Fibroblast of peridontal ligament (primary cell): ENCODE results near the gene SPATA21.

ENCODE experiments used
- DNase-seq: peaks from one replicate; pipeline ENCODE4 v3.0.0-alpha.2; 2010; ENCODE audit errors: extremely low read depth

The SPATA21 gene

DNA sequence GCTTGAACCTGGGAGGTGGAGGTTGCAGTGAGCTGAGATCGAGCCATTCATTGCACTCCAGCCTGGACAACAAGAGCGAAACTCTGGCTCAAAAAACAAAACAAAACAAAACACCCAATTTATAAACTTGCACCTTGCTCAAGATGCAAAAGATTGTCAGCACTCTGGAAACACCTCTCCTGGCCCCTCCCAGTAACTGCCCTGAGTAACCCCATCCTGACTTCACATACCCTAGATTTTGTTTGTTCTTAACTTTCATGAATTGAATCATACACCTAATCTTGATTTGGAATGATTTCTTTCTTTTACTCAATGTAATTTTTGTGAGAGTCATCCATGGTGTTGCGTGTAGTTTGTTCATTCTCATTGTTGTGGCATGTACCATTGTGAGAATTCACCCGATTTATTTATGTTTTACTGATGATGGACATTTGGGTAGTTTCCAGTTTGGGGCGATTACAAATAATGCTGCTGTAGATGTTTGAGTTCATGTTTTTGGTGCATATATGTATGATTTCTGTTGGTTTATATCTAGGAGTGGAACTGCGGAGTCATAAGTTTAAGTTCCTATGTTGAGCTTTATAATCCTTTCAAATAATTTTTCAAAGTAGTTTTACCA is 13.7 kb upstream of the SPATA21 start:
- no peak for DNase-seq

DNA sequence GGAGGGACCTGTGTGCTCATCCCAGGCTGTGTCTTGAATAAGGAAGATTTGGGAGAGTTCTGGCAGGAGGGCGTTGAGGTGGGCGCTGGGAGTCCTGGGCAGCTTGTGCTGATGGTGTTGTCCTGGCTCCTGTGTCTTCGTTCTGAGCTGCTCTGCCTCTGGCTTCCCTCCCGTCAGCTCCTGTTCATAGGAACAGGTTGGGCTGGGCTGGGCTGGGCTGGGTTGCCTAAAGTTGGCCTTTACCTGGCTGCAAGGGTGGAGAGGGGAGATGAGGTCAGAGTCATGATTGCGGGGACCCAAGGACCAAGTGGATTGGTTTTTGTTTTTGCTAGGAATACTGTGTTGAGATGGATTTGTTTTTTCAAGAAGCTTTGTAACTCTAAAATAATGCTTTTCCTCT is 12.4 kb upstream of the SPATA21 start:
- DNase-seq: no peak

DNA sequence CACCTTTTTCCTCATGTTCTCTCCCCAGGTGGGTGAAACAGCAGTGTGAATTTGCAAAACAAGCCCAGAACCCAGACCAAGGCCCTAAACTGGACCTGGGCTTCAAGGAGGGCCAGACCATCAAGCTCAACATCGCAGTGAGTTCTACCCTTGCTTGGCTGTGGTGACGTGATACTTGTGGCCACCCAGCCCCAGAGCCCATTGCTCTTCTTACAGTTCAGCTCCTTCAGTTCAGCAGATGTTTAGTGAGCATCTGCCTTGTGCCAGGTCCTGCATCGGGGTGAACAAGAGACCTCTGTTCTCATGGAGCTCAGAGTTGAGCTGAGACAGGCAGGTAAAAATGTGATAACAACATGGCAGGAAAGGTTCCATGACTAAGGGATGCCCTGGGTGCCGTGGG is 11.8 kb upstream of the SPATA21 start:
- no peak for DNase-seq

DNA sequence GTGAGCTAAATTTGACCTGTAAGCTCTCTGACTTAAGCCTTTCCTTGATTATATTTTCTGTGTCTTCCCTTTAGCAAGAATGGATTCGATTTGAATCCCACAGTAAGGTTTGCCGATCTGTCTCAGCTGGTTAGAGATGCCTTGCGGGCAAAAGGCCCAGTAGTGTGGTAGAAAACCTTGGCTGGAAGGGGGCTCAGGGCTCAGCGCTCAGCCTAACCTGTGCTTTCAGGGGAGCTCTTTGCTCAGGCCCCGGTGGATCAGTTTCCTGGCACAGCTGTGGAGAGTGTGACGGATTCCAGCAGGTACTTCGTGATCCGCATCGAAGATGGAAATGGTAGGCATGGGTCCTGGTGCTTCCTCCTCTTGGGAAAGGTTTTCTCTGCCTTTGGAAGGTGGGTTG is 10.4 kb upstream of the SPATA21 start:
- DNase-seq: no peak

DNA sequence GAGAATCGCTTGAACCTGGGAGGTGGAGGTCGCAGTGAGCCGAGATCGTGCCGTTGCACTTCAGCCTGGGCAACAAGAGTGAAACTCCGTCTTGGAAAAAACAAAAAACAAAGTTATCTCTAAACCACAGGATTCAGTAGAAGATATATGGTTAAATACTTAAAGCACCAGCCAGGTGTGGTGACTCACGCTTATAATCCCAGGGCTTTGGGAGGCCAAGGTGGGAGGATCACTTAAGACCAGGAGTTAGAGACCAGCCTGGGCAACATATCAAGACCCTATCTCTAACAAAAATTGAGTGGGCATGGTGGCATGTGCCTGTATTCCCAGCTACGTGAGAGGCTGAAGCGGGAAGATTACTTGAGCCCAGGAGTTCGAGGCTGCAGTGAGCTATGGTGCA is 8.9 kb upstream of the SPATA21 start:
- DNase-seq: no peak

DNA sequence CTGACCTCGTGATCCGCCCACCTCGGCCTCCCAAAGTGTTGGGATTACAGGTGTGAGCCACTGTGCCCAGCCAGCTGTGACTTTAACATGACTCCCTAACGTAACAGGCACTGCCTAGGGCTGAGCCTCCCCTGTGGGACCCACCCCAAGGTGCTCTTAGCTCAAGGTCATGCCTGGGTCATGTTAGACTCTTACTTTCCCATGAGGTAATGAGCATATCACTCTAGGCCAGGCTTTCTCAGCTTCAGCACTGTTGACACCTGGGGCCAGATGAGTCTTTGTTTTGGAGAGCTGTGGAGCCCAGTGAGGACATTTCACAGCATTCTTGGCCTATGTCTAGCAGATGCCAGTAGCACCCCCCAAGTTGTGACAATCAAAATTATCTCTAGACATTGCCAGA is 7.8 kb upstream of the SPATA21 start:
- no peak for DNase-seq

DNA sequence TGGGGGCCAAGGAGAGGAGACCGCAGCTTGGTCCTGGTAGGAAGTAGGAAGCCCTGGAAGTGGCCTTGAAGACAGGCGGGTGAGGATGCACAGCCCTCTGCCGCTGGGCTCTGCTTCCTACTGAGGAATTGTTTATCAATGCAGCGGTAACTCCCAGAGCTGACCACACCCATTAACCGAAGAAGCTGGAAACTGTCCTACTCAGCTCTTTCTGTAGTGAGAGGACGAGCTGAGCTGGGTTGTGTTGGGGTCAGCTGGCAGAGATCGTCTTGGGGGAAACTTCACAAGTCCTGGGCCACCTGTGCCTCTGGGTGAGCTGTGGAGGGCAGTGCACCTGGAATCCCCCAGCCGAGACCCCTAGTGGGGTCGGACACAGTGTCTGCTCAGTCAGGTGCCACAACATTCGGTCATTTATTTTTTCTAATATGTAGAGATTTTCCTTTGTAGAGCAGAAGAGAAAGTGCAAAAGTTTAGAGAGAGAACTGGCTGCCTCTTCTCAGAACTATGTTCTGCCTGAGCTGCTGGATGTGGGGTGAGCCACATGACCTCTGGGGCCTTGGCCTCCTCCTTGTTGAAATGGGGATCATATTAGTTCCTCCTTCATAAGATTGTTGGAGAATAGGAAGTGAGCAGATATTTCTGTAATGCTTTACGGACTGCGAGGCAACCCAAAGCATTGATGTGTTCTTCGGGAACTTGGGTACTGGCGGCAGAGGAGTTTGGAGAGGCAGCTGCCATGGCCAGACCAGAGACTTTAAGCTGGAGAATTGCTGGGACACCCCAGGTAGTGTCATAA is 6.9 kb upstream of the SPATA21 start:
- no peak for DNase-seq

DNA sequence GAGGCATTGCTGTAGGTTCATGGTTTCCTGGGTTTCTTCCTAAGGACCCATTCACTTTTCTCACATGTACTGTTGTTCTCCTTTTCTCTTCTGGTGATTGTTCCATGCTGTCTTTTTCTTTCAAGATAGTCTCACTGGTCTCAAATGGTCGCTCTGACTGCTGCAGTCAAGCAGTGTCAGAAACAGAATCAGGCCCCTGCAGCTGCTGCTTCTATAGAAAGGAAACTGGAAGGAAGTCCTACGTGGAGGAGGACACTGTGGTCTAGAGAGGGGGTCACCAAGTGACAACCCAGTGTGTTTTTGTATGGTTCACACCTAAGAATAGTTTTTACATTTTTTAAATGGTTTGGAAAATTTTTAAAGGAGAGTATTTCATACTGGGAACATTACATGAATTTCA is 5.7 kb upstream of the SPATA21 start:
- no peak for DNase-seq

DNA sequence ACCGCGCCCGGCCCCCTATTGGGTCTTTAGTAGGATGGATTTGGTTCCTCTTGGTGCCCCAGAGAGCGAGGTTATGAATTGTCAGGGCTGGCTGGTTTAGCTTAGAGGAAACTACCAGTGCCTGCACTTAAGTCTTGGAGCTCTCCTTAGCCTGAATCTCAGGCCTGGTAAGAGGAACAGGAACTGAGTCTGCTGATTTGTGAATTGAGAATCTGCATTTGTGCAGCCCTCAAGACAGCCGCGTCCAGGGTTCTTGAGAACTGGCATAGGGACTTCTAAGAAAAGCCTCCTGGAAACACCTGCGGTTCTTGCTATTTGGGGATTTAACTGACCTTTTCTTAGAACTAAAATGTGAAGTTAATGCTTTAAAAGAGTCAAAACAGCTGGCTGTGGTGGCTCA is 5.0 kb upstream of the SPATA21 start:
- DNase-seq: no peak

DNA sequence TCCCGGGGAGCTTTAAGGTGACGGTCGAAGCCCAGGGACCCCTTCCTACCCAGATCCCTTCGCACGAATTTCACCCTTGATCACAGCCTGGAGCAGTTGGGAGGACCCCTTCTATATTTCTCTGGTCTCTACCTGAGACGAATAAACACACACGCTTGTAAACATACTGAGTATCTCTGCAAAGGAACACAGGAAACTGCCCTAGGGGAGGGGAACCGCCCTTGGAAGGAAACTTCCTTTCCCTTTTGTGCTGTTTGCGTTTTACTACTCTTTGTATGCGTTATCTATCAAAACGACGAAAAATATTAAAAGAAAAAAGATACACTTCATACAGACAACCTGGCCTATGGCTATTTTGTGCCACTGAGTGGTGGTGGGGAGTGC is 4.0 kb upstream of the SPATA21 start:
- DNase-seq: peak; percentile 9

DNA sequence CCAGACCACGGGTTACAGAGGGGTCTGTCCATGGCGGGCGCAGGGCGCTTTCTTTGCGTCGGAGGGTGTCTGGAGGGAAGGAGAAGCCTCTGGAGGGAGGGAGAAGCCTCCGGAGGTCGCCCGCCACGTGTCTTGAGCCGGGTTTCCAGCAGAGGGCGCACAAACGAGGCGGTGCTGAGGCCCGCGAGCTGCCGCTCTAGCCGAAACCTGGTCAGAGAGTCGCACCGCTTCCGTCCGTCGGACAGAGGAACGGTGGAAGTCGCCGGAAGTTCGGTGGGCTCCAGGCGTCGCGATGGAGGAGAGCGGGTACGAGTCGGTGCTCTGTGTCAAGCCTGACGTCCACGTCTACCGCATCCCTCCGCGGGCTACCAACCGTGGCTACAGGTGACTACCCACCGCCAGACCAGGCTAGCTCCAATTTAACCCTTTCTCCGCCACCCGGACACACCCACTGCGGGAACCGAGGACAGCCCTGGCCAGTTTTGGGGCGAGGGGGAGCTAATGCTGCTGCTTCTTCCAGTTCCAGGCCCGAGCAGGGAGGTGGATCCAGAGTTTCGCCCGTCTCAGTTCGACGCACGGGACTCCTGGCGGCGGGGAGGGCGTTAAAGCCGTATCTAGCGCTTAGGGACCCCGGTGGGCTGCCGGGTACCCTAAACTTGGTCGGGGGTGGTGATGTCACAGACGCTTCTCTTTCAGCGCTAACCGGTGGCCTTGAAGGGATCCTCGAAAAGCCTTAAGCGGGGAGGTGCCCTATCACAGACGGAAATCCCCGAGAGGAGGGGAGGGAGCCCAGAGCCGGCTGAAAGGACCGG is 3.5 kb upstream of the SPATA21 start, which contains the start of gene NECAP2:
Gene NECAP2 (plus strand): TSS at position 255 of the 812 bp plus-strand sequence. CDS start 38 bp downstream, at position 293.
- peak; percentile 90 for DNase-seq

DNA sequence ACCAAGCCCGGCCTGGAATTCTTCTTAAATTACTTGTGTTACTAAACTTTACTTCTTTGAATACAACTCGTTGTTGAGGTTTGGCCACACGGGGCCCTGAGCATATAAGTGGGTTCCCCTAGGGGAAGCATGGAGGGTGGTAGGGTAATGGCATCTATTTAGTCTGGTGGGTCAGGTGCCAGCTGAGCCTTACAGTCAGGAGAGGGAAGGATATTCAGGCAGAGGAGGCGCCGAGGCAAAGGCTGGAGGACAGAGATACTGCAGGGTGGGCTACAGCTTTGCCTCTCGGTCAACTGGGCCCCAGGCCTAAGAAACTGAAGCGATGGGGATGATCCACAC is 2.9 kb upstream of the SPATA21 start:
- no peak for DNase-seq

DNA sequence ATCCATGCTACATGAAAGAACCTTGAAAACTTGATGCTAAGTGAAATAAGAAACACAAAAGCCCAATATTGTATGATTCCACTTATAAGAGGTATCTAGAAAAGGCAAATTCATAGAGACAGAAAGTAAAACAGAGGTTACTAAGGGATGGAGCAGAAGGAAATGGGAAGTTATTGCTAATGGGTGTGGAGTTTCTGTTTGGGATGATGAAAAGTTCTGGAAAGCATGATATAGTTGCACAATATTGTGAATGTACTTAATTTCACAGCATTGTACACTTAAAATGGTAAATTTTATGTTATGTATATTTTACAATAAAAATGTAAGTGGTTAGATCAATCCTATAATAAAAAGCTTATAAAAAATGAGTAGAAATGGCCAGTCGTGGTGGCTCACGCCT is 1.7 kb upstream of the SPATA21 start:
- peak; percentile 32 for DNase-seq

DNA sequence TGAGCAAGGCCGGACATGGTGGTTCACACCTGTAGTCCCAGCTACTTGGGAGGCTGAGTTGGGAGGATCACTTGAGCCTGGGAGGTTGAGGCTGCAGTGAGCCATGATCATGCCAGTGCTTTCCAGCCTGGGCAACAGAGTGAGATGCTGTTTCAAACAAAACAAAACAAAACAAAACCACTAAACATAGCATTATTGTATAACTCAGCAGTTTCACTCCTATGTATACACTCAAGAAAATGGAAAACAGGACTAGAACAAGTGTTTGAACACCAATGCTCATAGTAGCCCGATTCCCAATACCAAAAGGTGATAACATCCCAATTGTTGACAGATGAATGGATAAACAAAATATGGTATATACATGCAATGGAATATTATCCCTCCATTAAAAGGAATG is 1.3 kb upstream of the SPATA21 start:
- DNase-seq: no peak

DNA sequence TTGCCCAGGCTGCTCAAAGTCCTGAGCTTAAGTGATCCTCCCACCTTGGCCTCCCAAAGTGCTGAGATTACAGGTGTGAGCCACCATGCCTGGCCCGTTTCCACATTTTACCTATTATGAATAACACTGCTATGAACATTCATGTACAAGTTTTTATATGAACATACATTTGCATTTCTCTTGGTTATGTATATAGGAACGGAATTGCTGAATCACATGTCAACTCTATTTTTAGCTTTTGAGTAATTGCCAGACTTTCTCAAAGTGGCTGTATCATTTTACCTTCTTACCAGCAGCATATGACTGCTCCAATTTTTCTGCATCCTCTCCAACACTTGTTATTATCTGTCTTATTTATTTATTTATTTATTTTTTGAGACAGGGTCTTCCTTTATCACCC is 2.7 kb downstream of the SPATA21 start:
- peak; percentile 16 for DNase-seq

DNA sequence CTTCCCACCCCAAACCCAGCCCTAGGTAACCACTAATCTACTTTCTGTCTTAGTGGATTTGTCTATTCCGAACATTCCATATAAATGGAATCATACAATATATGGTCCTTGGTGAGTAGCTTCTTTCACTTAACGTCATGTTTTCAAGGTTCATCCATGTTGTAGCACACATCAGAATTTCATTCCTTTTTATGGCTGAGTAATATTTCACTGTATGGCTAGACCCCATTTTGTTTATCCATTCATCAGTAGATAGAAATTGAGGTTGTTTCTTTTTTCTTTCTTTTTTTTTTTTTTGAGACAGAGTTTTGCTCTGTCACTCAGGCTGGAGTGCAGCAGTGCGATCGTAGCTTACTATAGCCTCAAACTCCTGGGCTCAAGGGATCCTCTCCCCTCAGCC is 3.2 kb downstream of the SPATA21 start:
- DNase-seq: no peak

DNA sequence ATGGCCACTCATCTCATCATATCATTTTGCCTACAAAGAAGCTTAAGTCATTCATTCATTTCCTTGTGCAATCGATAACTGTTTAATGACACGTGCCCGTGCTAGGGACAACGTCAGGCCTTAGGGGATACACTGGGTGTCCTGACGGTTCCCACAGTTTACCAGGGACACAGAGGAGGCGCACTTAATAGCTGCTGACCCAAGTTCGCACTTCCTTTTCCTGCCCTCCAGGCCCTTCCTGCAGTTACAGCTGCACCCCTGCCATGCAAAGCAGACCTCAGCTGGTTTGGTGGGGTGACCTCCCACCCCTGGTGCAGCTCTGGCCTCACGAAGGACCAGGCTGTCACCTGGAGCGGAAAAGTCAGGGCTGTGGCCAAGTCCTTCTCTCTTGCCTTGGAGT is 4.2 kb downstream of the SPATA21 start:
- no peak for DNase-seq

DNA sequence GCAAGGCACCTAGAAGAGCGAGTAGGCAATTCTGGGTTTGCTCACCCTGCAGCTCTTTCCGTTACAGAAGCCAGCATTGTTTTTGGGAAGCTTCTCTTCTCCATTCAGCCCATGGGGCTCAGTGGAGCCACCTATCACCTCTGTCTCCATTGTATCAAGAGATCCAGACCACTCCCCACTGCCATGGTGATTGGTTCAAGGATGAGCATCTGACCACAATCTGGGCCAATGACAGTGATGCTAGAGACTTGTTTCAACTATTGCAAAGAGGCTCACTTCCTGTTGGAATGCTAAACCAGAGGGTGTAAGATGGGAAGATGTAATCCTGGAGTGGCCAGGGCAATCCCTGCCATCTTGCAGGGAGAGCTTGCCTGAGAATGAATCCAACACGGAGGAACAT is 6.6 kb downstream of the SPATA21 start:
- no peak for DNase-seq

DNA sequence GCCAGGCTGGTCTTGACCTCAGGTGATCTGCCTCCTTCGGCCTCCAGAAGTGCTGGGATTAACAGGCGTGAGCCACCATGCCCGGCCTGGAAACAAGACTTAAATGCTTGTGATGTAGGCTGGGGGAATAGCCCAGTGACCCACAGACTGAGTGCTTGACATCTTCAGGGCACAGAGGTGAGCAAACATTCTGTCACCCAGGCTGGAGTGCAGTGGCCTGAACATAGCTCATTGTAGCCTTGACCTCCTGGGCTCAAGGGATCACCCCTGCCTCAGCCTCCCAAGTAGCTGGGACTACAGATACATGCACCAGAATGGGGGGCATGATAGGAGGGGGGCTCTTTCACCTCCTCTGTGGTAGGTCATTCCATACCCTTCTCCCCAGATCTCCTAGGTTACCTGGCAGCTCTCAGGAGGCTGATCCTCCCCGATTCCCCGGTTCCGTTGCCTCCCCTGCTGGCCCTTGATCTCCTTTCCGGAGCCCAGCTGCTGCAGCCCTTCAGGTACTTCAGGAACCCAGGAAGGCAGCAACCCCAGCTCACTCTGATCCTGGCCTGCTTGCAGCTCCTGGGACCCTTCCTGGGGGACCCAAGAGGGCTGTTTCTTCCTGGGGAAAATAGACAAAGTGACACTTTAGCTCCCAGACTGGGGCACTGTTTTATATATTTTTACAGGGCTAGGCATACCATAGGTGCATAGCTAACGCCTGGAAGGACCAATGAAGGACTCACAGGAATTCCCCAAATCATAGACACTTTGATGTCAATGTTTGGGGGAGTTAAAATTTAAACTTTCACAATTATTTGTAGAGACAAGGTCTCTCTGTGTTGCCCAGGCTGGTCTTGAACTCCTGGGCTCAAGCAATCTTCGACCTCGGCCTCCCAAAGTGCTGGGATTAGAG is 11.8 kb downstream of the SPATA21 start:
- no peak for DNase-seq

DNA sequence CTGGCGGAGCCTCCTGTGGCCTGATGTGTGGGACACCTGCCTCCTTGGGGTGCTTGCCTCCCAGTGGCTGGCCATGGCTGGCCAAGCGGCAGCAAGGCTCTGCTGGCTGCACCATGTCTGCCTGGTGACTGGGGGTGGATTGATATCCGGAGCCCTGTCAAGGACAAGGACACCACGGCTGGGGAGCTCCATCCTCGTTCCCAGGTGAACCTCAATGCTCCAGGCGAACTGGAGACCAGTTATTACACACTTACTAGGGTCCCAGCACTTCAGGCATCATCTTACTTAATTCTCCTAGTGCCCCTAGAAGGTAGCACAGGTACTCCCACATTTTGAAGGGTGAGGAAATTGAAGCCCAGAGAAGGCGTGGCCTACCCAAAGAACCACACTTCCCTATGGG is 15.2 kb downstream of the SPATA21 start:
- no peak for DNase-seq

DNA sequence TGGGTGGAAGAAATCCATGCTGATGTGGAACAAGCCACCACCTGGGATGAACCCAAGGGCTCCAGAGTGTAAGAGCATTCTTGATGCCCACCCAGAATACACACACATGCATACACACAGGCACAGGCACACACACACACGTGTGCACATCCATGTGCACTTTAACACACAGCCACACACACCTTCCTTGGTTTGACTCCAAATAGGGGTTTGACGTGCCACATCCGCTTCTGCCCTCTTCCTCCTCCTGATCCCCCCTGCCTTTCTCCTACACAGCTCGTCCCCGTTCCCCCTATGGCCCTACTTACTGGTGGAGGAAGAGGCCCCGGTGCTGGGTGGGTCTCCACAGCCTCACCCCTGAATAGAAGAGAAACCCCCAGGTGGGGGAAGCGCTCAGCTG is 16.0 kb downstream of the SPATA21 start:
- no peak for DNase-seq
